Uterus (tissue), 2 donors: Measurements from ENCODE around the gene BCL11B.

Experiments used
- CTCF ChIP-seq, 4 experiments: fragments of 200-600 bp in 2 of 4; fragments of 450-650 bp in 2 of 4; sonication (generic) in 2 of 4; IDR thresholded peaks; one replicate each; pipeline ENCODE4 v1.5.1; 2016 to 2019; ENCODE audit warnings: antibody characterized with exemption in 4 of 4, mild to moderate bottlenecking in 2 of 4, moderate library complexity in 1 of 4
- POLR2A ChIP-seq, 2 donors: fragments of 450-650 bp; IDR thresholded peaks; one replicate each; pipeline ENCODE4 v1.6.1; 2016; ENCODE audit warnings: antibody characterized with exemption in 2 of 2, mild to moderate bottlenecking in 1 of 2, moderate library complexity in 1 of 2

- TF ChIP-seq CTCF (IDR thresholded peaks at IDR 0.05) (no peak), POLR2A (IDR thresholded peaks at IDR 0.05) (no peak)
Observed at GRCh38 chr14:99188731-99189191, 83.2 kb downstream of the BCL11B start.
